ENCODE results near the gene KLHL26.
"Not testable (repeated sequence)": the region's sequence is repeated elsewhere in the genome, so short reads cannot be mapped to it uniquely, and the experiment has no call there.

KLHL26 gene

DNA sequence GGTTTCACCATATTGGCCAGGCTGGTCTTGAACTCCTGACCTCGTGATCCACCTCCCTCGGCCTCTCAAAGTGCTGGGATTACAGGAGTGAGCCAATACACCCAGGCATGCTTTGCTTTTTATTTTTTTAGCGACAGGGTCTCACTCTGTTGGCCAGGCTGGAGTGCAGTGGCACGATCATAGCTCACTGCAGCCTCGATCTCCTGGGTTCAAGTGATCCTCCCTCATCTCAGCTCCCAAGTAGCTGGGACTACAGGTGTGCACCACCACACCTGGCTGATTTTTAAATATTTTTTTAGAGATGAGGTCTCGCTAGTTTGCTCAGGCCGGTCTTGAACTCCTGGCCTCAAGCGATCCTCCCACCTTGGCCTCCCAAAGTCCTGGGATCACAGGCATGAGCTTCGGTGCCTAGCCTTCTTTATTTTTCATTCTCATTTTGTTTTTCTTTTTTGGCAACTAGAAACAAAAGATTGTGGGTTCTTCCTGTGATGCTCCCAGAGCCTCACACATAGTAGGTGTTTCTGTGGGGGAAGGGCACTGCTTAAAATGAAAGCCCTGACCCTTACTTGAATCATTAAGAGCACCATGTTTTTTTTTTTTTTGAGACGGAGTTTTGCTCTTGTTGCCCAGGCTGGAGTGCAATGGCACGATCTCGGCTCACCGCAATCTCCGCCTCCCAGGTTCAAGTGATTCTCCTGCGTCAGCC is 36.0 kb upstream of the KLHL26 start:
- not testable (repeated sequence) for DNase-seq

DNA sequence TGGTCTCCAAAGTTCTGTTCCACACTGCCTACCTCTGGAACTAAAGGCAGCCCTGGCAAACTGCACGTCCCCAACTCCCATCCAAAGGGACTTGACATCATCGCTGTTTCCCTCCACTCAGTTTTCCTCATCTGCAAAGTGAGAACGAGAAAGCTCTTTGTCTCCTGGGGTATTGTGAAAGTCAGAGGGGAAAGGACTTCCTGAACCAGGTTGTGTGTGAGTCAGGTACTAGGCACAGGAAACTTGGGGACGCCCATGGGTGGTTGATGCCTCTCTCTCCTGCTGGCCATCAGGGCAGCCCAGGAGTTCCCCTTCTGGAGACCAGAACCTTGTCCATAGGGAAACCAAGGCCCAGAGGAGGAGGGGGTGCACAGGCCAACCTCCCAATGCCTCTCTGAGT is 35.0 kb upstream of the KLHL26 start:
- no peak for DNase-seq

DNA sequence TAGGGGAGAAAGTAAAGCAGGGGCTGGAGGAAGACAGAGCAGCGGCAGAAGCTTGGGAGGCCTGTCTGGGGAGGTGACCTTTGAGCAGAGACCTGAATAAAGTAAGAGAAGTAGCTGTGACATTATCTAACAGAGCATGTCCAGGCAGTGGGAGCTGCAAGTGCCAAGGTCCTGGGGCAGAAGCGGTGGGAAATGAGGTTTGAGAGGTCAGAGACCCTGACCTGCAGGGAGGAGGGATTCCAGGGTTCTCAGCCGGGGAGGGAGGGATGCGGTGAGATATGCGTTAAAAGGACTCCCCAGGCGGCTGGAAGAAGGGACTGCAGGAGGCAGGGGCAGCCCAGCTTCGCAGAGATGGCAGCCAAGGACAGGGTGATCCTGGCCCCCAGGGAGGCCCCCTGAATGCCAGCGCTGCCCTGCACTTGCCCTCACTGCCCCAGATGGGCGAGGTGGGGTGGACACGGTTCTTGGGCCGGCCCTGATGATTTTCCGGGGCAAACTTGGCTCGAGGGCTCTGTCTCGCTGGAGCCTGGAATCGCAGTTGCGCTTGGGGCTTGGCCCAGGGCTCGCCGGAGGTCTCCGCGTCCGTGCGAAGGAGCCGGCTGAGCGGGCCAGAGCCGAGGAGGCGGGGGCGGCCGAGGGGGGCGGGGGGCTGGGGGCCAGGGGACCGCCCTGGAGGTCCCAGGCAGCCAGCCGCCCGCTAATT is 33.4 kb upstream of the KLHL26 start:
- DNase-seq, result no peak

- no peak for DNase-seq
These were observed 32.6 kb upstream of the KLHL26 start for GRCh38 chr19:18603958-18604819.

- DNase-seq, result no peak
These were observed 32.0 kb upstream of the KLHL26 start for GRCh38 chr19:18604820-18605159.

GRCh38 chr19:18605196-18605545 is 31.7 kb upstream of the KLHL26 start:
- no peak for DNase-seq

DNA sequence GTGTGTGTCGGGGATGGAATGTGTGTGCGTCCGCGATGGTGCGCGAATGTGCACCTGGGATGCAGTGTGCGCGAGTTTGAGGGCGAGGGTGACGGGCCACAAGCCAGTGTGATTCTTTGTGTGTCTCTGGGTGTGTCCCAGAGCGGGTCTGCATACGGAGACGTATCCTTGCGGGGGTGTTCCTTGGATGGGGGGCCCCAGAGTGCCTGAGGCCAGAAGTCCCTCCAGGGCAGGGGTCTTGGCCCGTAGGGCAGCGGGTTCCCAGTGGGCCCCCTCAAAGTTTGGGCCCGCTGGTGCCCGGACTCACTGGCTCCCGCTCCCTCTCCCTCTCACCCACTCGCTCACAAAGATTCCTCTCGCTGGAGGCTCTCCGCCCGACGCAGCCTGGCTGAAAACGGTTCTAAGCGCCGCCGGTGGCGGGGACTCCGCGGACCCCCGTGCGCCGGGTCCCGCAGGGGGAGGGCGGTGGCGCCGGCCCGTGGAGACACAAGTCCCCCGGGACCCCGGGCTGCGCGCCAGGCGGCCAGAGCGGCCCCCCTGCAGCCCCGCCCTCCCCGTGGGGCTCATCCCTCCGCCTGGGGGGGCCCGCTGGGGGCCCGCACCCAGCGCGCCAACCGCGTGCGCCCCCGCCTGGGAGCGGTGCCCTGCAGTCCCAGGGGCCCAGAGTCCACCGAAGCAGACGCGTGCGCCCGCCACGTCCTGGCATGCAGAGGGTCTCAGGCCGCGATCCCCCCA is 31.1 kb upstream of the KLHL26 start:
- no peak for DNase-seq

DNA sequence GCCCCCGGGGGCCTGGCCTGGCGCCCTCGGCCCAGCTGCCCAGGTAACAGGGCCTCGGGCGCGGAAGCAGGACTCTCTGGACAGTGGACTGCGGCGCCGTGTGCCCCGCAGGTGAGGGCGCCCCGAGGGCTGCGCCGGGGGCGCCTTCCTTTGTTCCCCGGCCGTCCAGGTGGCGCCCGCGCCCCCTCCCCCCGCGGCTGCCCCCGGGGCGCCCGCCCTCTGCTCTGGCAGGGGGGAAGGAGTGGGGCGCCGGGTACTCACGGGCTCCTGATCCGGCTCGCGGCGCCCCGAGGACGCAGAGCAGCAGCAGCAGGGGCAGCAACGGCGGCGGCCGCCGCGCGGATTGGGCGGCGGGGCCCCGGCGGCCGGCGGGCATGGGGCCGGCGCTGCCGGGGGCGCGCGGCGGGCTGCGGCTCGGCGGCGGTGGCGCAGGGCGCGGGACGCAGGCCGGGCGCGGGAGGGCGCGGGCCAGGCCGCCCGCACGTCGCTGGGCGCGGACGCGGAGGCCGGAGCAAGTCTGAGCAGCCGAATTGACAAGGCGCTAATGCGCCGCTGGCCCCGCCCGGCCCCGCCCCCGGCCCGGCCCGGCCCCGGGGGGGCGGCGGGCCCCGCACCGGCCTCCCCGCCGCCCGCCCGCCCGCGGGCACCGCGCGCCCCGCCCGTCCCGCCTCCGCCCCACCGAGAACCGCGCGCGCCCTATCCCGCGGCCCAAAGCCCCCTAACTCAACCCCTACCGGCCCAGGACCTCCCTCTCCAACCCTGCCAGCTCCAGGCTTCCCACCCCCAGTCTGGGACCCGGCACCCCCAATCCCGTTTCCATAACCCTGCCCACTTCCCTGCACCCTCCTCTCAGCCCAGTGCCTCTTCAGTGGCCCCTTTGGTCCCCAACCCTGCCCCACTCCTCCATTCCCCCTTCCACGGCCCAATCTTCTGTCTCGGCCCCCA is 30.3 kb upstream of the KLHL26 start, which contains the start of gene CRLF1:
CRLF1 (minus strand) TSS at position 519 of the 945 bp plus-strand sequence; CDS start at position 376, 143 bp downstream.
- DNase-seq, result no peak

- peak in 1 of 58 donors; percentile 5 for DNase-seq
These were observed 29.4 kb upstream of the KLHL26 start for GRCh38 chr19:18607226-18608101.

DNA sequence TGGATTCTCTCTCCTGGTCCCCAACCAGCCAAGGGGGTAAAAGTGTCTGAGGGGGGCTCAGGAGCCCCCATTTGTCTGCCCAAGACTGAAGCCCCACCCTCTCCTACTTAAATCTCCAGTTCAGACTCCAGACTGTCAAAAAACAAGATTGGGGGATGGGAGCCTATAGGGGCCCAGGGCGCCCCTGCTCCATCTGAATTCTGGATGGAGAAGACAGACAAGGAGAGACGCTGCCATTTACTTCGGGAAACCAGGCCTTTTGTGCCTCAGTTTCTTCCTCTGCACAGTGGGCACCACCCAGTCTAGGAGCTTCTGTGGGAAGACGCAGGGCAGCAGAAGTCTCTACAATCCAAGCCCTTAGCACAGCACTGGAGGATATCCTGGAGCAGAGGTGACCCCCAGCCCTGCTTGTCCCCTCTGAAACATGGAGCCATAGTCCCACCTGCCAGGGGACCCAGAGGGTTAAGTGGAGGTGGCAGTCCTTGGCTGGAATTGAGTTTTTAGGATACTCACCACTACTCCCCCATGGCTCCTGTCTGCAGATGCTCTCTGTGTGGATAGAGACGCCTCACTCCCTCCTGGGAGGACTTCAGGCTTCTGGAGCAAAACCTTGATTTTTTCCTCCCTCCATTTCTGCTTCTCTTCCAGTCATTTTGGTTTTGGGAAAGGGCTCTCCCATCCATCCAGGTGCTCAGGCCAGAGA is 28.6 kb upstream of the KLHL26 start:
- DNase-seq, result no peak

- no peak for DNase-seq
These were observed 27.8 kb upstream of the KLHL26 start for GRCh38 chr19:18608805-18609716.

DNA sequence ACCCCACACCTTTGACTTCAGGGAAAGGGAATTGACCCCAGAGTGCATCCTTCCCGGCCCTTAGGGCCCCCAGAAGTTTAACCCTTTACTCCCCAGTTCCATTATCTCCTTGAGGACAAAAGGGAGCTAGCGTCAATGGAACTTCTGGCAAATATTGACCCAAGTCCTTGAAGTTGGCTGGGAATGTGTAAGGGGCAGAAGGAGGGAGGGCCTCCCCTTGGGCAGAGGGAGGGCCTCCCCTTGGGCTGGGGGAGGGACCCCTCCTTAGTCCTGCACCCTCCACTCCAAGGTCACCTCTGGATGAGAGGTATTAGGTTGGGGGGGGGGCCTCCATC is 27.1 kb upstream of the KLHL26 start:
- no peak for DNase-seq

- DNase-seq, result no peak
These were observed 26.6 kb upstream of the KLHL26 start for GRCh38 chr19:18610245-18610555.

DNA sequence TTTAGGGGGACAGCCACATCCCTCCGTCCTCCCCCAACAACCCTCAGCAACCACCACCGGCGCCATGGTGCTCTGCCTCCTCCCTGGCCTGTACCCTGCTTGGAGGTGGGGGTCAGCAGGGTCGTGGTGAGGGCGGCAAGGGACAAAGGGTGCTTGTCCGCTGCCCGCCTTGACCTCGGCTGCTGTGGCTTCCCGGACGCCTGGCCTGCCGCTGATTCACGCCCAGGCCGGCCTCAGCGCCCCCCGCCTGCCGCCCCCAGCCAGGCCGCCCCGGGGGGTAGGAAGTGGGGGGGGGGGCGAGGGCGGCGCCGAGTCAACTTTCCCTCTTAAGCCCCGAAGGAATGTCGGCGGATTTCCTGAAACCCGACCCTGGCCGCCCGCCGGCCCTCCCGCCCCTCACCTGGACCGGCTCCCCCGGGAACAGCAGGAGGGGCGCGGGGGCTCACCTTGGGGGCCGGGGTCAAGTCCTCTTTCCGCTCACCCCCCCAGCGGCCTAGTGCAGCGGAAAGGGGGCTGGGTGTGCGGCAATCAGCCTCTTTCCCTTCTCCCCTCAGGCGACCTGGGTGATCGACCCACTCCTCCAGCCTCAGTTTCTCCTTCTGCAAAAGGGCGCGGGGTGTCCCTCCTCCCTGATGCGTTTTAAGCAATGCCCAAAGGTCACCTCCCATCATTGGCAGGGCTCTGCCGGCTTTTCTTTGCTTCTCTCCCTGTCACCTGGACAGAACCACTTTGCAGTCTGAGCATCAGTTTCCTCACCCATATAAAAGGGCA is 26.1 kb upstream of the KLHL26 start:
- no peak for DNase-seq

DNA sequence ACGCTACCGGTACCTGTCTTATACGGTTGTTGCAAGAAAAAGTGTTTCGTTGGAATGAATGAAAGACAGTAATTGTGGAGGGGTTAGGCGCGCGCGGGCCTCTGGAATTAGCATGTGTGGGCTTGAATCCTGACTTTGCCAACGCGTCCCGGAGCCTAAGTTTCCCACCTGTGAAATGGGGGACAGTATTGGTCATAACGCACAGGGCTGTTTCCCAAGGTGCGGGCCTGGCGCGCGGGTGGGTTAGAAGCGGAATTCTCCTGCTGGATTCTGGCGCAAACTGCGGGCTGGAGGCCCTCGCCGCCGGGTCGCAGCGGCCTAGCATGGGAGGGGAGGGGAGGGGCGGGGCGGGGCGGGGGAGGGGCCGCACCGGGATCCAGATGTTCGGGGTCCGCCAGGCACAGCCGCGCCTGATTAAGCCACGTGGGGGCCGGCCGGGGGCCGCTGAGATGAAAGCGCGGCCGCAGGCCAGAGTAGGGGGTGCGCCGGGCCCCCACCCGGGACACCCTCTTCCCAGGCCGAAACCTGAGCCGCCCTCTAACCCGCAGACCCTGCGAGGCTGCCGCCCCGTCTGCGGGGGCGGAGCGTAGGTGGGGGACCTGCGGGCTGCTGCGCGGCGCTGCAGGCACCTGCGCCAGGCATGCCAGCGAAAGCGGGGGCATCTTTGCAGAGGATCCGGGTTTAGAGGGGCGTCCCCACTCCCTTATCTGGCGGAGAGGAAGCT is 25.3 kb upstream of the KLHL26 start:
- no peak for DNase-seq

GRCh38 chr19:18612051-18612771 is 24.6 kb upstream of the KLHL26 start:
- DNase-seq, result peak in 4 of 58 donors; percentile 30 to 67 (median 45)

All from anterior cingulate cortex (tissue), 58 donors.